GM21717 (cell line): ENCODE data around the gene THSD7B.
"Not testable (repeated sequence)": the region's sequence is repeated elsewhere in the genome, so short reads cannot be mapped to it uniquely, and the experiment has no call there.

Experiments
- ATAC-seq: cut with Tn5 transposase; IDR thresholded peaks from one replicate; pipeline ENCODE4 v1.9.1; 2021; ENCODE audit warnings: mild to moderate bottlenecking, moderate library complexity; ENCODE audit not compliant: unreplicated experiment

The THSD7B gene

DNA sequence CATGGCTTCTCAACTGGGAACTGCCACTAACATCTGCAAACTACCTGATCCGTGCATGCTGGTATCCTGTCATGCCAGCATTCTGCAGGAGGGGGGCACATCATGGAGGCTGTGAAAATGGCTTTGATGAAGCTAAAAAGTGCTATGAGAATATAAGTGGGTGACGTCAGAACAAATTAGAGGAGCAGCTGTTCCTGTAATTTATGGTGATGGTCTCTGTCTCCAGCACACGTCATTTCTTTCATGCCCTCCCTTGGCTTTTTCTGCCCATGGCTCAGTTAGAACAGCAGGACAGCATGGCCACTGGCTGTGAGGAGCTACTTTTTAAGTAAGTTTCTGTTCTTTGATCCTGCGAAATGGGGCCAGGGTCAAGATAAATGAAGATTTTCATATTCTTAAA lies 466.3 kb downstream of the THSD7B start:
- ATAC-seq: no peak

DNA sequence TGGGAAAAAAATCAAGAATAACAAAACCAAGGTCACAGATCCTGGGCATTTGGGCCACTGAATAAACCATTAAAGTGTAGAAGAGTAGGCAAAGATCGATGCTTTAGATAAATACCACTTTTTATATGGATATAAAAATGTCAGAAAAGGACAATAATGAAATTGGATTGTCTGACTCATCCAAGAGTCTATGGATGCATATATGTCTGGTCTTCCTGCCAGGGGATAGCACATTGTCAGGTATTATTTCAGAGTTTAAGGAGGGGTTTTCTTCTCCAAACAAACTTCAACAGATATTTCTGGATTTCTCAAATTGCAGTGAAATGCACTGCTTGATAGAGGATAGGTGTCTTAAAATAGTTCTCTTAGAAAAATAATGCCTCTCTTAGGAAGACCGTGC lies 466.7 kb downstream of the THSD7B start:
- no peak for ATAC-seq

DNA sequence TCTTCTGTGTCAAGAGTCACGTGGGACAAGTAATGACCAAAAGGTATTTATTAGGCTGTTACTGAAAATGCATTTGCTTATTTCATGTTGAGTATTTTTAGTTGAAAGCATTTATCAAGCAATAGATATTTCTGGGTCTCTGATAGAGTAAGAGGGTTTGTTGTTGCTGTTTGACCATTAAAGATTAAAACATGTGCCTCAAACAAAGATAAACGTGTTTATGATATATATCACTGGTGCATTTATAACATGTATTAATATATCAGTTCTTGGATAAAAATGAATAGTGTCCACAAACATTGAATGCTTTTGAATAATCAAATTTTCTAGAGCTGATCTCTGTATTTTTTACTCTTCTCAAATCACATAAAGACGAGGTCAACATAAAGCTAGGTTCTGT lies 467.7 kb downstream of the THSD7B start:
- ATAC-seq: no peak

DNA sequence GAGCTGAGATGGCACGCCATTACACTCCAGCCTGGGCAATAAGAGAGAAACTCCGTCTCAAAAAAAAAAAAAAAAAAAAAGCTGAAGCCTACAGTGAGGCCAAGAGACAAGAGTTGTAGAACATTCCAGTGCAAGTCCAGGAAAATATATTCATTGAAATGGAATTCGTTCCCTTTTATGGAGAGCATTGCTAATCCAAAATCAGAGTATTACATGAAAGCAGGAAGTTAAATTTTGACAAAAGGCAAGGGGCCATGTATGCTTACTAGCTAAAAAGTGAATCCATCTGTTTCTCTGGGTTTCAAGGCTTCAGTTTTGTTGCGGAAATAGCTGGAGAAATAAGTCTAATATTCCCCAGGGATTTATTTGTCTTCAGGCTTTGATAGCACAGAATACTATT lies 471.7 kb downstream of the THSD7B start:
- ATAC-seq: no peak

DNA sequence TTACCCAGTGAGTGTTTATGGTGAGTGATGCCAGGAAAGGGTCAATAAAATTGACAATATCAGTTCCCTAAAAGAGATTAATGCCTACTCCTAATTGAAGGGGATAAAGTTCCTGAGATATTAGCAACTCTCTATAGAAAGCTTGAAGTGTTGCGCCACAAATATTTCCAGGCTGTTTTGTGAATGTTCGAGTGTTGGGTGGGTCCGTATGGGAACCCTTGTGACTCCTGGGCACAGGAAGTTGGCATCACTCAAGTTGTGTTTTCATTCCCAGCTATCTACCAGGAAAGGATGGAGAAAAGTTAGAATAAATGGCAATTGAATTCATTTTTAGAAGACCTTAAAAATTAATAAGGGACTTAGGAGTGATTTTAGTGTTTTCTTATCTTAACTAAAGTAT lies 472.7 kb downstream of the THSD7B start:
- ATAC-seq: no peak

DNA sequence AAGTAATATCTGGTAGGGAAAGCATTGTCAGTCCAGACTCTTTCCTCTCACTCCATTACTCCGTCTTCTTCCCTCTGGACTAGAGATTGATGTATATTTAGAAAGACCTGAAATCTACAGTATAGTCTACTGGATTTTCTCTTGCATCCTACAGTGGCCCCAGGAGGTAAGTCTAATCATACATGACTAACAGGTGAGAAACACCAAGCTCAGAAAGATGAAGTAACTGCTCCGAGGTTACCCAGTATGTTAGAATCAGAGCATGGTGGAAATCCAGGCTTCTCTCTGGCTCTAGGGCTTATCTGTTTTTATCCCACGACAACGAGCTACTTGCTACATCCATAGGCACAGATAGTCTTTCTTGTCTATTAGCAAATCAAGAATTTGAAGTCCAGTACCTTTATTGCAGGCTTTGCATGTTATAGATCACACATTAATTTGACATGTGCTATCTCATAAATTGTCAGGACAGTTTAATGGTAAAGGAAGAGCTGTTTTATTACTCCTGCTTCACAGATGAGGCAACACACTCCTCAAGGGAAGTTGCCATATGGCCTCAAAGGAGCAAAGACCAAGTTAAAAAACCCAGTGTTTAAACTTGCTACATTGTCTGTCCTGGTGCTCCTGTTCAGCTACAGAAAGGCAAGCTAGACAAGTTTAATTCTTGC lies 484.3 kb downstream of the THSD7B start:
- ATAC-seq: no peak

DNA sequence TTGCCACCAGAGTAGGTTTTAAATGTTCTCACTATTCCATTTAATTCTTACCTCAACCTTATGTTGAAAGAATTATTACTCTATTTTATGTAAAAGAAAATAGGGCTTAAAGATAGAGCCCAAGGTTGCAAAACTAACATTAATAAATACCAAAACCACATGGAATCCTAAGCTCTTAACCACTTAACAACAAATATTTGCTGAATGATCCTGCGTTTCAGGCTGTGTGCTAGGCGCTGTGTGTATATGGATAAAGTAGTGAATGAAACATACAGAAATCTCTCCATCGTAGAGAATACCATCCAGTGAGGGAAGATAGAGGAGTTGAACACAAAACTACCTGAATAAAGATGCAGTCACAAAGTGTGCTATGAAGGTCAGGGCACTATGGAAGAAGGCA lies 485.1 kb downstream of the THSD7B start:
- ATAC-seq: no peak

DNA sequence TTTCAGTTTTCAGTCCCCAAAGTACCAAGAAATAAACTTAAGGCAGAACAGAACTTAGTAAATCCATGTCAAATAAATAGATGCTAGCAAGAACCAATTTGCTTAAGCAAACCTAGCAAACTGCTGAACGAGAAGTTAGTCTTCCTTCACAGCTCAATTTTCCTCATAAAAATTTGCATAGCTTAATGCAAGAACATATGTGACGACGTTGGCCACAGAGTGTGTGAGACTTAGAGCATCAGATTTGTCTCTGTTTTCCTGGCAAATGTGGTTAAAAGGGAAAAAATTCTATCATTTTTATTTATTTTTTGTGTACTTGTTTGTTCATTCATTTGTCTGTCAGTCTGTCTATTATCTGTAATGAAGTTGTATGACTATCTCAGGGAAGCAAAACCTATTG lies 485.7 kb downstream of the THSD7B start:
- ATAC-seq: no peak

DNA sequence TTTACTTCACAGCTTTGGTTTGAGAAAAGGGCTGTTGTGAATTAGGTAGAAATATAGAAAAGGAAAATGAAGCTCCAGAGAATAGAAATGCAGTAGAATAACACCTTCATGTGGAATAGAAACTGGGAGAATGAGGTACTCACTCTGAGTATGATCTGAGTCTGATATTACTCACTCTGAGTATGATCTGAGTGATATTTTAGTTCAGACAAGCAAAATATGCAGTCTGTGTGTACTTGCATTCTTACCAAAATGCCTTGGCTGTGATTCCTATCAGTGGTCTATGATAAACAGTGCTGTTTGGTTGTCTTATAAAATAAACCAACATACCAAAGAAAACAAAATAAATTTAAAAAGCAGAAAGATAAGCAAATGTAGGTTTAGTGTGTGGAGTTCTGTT lies 487.6 kb downstream of the THSD7B start:
- peak; percentile 52 for ATAC-seq

DNA sequence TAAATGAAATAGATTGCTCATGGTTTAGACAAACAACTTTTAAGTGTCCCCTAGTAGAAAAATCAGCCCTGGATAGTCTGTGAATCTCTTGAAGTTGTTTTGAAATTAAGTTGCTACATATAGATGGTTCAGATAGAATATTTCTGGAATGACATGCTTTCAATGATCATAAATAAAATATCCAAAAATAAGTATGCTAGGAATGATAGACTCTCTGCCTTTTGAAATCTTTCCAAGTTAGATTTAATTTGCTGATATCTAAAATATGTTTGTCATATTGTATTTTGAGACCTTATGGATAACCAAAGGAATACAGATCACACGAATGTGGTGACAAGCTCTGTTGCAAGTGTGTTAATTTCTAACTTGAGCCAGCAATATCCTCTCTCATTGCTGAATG lies 488.7 kb downstream of the THSD7B start:
- no peak for ATAC-seq

DNA sequence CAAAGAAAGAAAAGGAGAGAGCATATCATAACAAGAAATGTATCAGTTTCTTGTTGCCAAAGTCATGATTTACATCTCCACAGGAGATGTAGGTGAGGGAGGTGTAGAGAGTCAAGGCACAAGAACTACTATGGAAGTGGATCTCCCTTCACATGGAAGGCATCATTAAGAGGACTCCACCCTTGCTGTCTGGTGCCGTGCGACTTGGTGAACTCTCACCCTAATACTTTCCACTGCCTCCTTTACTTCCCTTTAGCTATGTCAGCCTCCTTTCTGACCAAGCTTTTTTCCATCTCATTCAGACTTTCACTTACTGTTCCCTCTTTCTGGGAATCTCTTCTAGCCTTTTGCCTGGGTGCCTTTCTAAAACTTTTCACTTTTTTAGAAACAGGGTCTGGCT lies 490.0 kb downstream of the THSD7B start:
- ATAC-seq: no peak

DNA sequence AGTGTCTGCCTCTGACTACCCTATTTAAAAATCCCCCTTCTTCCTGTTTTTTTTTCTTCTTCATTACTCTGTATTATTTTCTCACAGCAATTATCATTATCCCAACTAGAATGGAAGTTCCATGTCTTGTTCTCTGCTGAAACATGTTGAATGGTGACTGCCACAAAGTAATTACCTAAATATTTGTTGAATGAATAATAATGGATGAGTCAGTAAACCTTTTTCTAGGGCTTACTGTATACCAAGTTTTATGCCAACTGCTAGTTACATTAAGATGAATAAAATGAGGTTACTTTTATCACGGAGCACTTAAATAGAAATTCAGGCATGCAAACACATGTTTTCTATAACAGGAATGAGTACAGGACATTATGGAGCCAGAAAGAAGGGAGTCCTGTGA lies 490.6 kb downstream of the THSD7B start:
- ATAC-seq: no peak

DNA sequence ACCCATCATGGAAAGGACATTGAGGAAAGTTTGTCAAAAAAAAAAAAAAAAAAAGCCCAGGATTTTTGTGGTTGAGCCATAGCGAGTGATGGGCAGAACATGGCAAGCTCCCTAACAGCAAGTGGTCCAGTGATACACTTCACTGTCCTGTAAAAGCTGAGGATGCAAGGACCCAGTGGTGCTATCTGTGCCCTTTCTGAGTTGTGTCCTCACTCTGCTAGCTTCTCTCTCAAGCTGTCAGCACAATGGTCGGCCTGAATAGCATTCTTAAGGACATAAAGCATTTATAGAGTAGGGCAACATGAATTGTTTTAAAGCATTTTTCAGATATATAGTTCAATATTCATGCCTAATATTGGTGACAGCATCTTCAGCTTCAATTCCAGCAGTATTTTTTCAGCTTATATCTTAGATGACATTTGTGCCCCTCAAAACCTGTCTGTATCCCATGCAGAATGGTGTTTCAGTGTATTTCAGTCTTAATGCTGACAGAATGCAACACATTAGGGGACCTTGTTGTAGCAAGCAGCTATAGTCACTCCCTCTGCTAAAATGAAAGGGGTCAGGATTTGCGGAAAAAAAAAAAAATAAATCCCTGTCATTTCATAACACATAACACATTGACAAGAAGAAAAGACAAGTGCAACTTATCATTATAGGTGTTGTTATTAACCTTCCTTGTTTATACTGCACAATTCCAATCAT lies 496.7 kb downstream of the THSD7B start:
- ATAC-seq: no peak

DNA sequence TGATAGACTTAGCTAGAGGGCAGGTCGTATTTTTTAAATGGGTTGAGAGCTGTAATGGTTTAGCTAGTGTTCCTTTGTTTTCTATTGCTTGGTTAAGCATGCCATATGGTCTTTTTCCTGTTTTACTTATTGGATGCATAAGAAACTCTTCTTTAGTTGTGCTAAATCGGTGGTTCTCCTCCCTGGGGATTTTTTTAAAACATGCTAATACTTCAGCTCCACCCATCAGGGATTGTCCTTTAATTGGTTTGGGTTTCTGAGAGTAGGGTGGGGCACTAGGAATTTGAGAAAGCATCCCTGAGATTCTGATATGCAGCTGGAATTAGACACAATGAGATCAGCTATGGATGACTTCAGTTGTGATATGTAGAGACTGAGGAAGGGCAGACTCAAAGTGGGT lies 497.2 kb downstream of the THSD7B start:
- ATAC-seq: no peak

DNA sequence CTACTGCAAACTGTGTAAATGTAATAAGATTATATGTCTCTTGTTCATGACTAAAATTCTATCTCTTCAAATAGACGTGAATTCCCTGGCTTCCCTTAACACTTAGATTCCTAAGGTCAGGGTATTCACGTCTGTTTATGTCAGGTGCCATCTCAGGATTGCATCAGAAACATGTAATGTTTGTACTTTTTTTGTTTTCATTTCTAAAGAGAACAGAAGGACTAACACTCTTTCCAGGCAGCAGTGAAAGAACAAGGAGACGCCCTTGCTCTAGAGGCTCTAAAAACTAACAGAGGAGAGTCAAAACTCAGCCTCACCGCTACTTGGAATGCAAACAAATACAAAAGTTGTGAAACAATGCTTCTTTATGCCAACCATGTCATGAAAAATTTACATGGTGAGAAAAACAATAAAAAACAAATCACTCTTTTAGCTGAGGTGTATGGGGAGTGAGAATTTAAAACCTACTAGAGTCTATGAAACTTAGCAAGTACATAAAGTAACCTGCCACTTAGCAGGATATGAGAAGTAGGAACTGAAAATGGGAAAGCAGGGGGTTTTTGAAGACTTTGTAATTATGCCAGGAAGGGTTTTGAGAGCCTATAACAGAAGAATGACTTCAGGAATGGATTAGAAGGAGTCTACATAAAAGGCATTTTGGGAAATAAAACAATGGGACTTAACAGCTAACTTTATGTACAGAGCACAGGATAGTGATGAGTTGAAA lies 522.7 kb downstream of the THSD7B start:
- peak; percentile 52 for ATAC-seq

DNA sequence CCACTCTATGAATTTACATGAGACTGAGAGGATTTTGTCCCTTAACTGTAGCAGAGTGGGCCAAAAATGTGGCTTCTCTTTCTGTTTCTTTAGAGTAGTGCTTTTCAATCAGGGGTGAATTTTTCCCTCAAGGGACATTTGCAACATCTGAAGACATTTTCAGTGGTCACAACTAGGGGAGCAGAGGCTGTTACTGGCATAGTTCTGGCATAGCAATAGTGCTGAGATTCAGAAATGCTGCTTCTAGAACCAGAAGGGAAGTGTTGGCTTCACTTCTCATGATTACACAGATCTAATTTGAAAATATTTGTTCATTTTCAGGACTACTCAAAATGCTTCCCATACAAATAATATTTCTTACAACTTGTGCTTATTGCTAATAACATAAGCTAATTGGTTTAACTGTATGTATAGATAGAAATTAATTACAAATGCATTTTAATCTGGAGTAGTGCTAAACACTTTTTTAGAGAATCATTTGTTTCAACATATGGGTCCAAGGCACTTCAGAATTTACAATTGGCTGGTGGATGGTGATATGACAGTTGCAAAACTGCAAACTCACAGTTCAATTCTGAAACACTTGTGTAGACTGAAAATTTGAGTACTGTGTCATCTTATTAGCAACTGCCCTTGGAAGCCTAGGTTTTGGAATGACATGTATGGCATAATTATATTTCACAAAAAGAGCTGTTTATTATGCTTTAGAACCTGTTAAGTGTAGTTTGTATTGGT lies 526.7 kb downstream of the THSD7B start:
- ATAC-seq: no peak

DNA sequence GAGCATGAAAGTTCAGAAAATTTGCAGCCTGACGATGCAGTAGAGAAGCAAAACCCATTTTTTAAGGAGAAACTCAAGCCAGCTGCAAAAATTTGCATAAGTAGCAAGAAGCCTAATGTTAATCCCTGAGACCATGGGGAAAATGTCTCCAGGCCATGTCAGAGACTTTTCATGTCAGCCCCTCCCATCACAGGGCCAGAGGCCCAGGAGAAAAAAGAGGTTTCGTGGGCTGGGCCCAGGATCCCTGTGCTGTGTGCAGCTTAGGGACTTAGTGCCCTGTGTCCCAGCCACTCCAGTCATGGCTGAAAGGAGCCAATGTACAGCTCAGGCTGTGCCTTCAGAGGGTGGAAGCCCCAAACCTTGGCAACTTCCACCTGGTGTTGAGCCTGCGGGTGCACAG lies 533.0 kb downstream of the THSD7B start:
- ATAC-seq: no peak

DNA sequence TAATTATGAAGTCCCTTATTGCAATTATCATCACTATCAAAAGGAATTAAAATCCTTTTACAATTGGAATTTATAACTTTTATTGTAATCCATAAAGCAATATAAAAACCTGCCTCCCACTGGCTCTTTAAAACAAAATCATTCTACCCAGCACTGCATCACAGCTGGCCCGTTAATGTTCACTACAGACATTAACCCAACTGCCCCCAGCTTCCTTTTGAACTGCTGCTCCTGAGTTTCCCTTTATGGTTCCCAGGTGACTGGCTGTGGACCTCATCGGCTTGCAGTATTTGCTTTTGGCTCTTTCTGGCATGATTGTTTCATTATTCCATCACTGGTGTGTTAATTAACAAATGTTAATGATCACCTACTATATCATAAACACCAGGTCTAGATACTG lies 535.6 kb downstream of the THSD7B start:
- ATAC-seq: no peak

DNA sequence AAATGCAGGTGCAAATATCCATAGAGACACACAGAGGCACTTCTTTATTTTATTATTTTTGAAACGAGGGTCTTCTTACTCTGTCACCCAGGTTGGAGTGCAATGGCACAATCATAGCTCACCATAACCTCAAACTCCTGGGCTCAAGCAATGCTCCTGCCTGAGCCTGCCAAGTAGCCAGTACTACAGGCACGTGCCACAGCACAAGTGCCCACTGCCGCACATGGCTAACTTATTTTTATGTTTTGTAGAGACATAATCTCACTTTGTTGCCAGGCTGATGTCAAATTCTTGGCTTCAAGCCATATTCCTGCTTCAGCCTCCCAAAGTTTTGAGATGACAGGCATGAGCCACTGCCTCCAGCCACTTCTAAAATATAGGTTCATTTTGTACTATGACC lies 537.6 kb downstream of the THSD7B start:
- no peak for ATAC-seq

DNA sequence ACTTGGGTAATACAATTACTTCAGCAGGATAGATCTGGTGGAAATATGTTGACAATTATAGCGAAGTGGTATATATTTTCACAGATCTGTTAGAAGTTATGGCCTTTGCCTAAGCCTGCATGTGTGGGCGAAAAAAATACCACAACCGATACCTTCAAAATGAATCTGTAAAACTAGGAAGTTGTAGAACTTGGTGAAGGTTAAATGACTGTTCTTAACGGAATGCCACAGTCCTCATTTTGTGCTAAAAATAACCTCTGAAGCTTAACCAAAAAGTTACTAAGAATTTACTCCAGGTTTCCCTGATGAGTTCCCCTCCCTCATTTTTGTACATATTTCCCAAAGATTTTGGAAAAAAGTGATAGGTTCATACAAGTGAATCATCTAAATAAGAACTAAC lies 550.7 kb downstream of the THSD7B start:
- ATAC-seq: no peak

DNA sequence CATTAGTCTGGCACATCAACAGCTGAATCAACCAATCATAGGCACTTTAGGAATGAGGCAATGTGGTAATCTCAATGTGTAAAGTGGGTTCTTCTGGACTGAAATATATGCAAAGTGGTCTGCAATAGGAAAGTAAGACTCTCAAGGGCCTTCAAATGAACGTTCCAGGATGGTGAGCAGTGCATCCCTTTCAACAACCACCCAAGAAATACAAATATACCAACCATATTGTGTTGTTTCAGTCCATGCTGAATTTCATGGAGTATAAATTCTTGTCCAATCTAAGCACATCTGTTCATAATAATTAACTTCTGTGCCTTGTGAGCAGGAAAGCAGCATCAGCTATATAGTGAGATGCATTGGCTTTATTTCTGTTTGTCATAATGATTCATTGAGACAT lies 556.2 kb downstream of the THSD7B start:
- ATAC-seq: no peak

DNA sequence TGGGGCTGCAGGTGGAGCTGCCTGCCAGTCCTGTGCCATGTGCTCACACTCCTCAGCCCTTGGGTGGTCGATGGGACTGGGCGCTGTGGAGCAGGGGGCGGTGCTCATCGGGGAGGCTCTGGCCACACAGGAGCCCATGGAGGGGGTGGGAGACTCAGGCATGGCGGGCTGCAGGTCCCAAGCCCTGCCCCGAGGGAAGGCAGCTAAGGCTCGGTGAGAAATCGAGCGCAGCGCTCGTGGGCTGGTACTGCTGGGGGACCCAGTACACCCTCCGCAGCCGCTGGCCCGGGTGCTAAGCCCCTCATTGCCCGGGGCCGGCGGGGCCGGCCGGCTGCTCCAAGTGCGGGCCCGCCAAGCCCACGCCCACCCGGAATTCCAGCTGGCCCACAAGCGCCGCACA lies 566.2 kb downstream of the THSD7B start:
- not testable (repeated sequence) for ATAC-seq
